ENCODE data around the gene LDLRAD3. TPM values are rescaled to one million over a fixed set of nuclear protein-coding genes. Genes with fewer than 3 reads are reported as not detected.

Gene LDLRAD3
- total and polyA plus RNA-seq, 4 donors: 2.2 to 14.3 (median 9.9) TPM

GRCh38 chr11:36090356-36091109 is 146.7 kb downstream of the LDLRAD3 start:
- H3K9me3 ChIP-seq (ENCODE audit: control insufficient read depth in 4 of 4, insufficient read depth in 3 of 4, low read length in 3 of 4): peaks cover 0 to 5% (median 2%) of the 10 kb centered on the region in 4 donors
- peaks cover 0 to 23% (median 7%) of the 10 kb centered on the region in 5 donors for H3K4me1 ChIP-seq (ENCODE audit: control insufficient read depth in 5 of 5, insufficient read depth in 5 of 5, low read length in 5 of 5)
- no peak for ATAC-seq (ENCODE audit: insufficient read depth, low FRiP score)
- no peak overlapping the region for H3K9ac ChIP-seq (ENCODE audit: insufficient read depth in 1 of 2, low read length in 2 of 2)
- H3K36me3 ChIP-seq (ENCODE audit: control insufficient read depth in 4 of 4, insufficient read depth in 4 of 4, low read length in 4 of 4): peaks cover 0 to 18% (median under 1%) of the 10 kb centered on the region in 4 donors
- peak in 1 of 3 donors; percentile 17 for DNase-seq
- no peak overlapping the region for H3K27ac ChIP-seq (ENCODE audit: low read depth in 1 of 2, low read length in 1 of 2)
- H3K27me3 ChIP-seq (ENCODE audit: control insufficient read depth in 3 of 3, insufficient read depth in 3 of 3, low read length in 2 of 3): no peaks in the 10 kb centered on the region
- WGBS, 2 donors: 33 to 65% methylated on average over 10 of the region's 10 CpGs
- no peak overlapping the region for H3K4me3 ChIP-seq
- TF ChIP-seq CTCF (IDR thresholded peaks at IDR 0.05; ENCODE audit: control extremely low read depth, extremely low read depth): no peak

GRCh38 chr11:36091256-36091811 is 147.5 kb downstream of the LDLRAD3 start:
- Histone ChIP-seq H3K9ac (ENCODE audit: insufficient read depth in 1 of 2, low read length in 2 of 2) (no peak overlapping the region), H3K27me3 (ENCODE audit: control insufficient read depth in 3 of 3, insufficient read depth in 3 of 3, low read length in 2 of 3) (no peaks in the 10 kb centered on the region), H3K36me3 (ENCODE audit: control insufficient read depth in 4 of 4, insufficient read depth in 4 of 4, low read length in 4 of 4) (peaks cover 0 to 16% (median 1%) of the 10 kb centered on the region in 4 donors), H3K9me3 (ENCODE audit: control insufficient read depth in 4 of 4, insufficient read depth in 3 of 4, low read length in 3 of 4) (peaks cover 0 to 5% (median 2%) of the 10 kb centered on the region in 4 donors), H3K4me1 (ENCODE audit: control insufficient read depth in 5 of 5, insufficient read depth in 5 of 5, low read length in 5 of 5) (peaks cover 0 to 23% (median 7%) of the 10 kb centered on the region in 5 donors), H3K27ac (ENCODE audit: low read depth in 1 of 2, low read length in 1 of 2) (no peak overlapping the region), H3K4me3 (no peak overlapping the region)
- no peak for TF ChIP-seq CTCF (IDR thresholded peaks at IDR 0.05; ENCODE audit: control extremely low read depth, extremely low read depth)
- ATAC-seq (ENCODE audit: insufficient read depth, low FRiP score): no peak
- 8 to 32% methylated on average over 7 of the region's 7 CpGs for WGBS, 2 donors
- peak in 2 of 3 donors; percentile 16 to 57 for DNase-seq

DNA sequence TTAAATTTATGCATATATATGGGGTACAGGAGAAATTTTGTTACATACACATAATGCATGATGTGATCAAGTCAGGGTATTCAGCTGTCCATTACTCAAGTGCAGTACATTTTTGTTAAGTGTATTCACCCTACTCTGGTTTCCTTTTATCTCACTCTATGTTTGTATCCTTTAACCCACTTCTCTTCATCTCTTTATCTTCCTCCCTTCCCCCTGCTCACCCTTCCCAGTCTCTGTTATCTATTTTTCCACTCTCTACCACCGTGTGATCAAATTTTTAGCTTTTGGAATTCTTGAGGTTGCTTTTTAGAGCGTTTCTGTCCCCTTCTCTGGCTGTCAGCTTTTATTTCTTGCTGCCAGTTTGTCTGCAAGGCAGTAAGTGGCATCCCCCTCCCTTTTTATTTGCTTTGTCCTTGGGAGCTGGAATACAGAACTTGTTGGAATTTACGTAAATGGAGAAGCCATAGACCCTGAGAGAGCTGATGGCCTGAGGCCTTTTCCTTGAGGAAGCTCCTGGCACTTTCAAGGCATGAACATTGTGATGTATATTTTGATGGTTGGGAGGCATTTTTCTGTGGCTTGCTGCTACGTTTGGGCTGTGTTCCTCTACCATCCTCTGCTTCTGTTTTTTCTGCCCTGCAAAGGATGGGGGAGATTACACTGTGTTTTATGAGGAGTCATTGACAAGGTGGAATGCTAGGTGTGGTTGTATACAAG is 148.6 kb downstream of the LDLRAD3 start:
- no peak for TF ChIP-seq CTCF (IDR thresholded peaks at IDR 0.05; ENCODE audit: control extremely low read depth, extremely low read depth)
- Histone ChIP-seq H3K27me3 (ENCODE audit: control insufficient read depth in 3 of 3, insufficient read depth in 3 of 3, low read length in 2 of 3) (no peaks in the 10 kb centered on the region), H3K4me1 (ENCODE audit: control insufficient read depth in 5 of 5, insufficient read depth in 5 of 5, low read length in 5 of 5) (peaks cover 0 to 23% (median 7%) of the 10 kb centered on the region in 5 donors), H3K4me3 (no peak overlapping the region), H3K36me3 (ENCODE audit: control insufficient read depth in 4 of 4, insufficient read depth in 4 of 4, low read length in 4 of 4) (peaks cover 0 to 11% (median 2%) of the 10 kb centered on the region in 4 donors), H3K9me3 (ENCODE audit: control insufficient read depth in 4 of 4, insufficient read depth in 3 of 4, low read length in 3 of 4) (peaks cover 0 to 5% (median 2%) of the 10 kb centered on the region in 4 donors), H3K27ac (ENCODE audit: low read depth in 1 of 2, low read length in 1 of 2) (no peak overlapping the region), H3K9ac (ENCODE audit: insufficient read depth in 1 of 2, low read length in 2 of 2) (no peak overlapping the region)
- DNase-seq (no peak), ATAC-seq (ENCODE audit: insufficient read depth, low FRiP score) (no peak)
- 55 to 59% methylated on average over 4 of the region's 4 CpGs for WGBS, 2 donors

Measured in lung (tissue), 12 donors.